GM04504 (cell line): ENCODE measurements around the gene SH2B3.

Experiments
- DNase-seq: peaks from one replicate; pipeline ENCODE4 v3.0.0-alpha.2; 2012; ENCODE audit warnings: low read depth

The SH2B3 gene

GRCh38 chr12:111444925-111445725 lies 39.4 kb downstream of the SH2B3 start:
- DNase-seq, result no peak

GRCh38 chr12:111445726-111446581 lies 40.2 kb downstream of the SH2B3 start:
- DNase-seq, result no peak

GRCh38 chr12:111446631-111447570 lies 41.2 kb downstream of the SH2B3 start:
- DNase-seq, result no peak

GRCh38 chr12:111447571-111448265 lies 42.0 kb downstream of the SH2B3 start:
- DNase-seq, result no peak

GRCh38 chr12:111448266-111448830 lies 42.6 kb downstream of the SH2B3 start:
- no peak for DNase-seq

GRCh38 chr12:111448846-111449790 lies 43.4 kb downstream of the SH2B3 start:
- DNase-seq, result no peak

- no peak for DNase-seq
Observed at GRCh38 chr12:111450676-111451075, 45.0 kb downstream of the SH2B3 start.

- DNase-seq, result no peak
Observed at GRCh38 chr12:111451232-111451631, 45.5 kb downstream of the SH2B3 start.

GRCh38 chr12:111451649-111452129 lies 46.0 kb downstream of the SH2B3 start:
- DNase-seq, result no peak

GRCh38 chr12:111453071-111453989 lies 47.6 kb downstream of the SH2B3 start:
- no peak for DNase-seq

GRCh38 chr12:111454311-111454710 lies 48.6 kb downstream of the SH2B3 start:
- DNase-seq, result no peak

GRCh38 chr12:111454716-111455447 lies 49.2 kb downstream of the SH2B3 start:
- DNase-seq, result no peak

- DNase-seq, result peak; percentile 65
Observed at GRCh38 chr12:111455448-111456320, 50.0 kb downstream of the SH2B3 start.

- DNase-seq, result no peak
Observed at GRCh38 chr12:111457071-111457470, 51.3 kb downstream of the SH2B3 start.

GRCh38 chr12:111457577-111457976 lies 51.9 kb downstream of the SH2B3 start:
- no peak for DNase-seq

GRCh38 chr12:111458546-111459172 lies 52.9 kb downstream of the SH2B3 start:
- DNase-seq, result no peak
